ENCODE measurements around the gene GLRA3. TPM values are rescaled to one million over a fixed set of nuclear protein-coding genes. Genes with fewer than 3 reads are reported as not detected.

The GLRA3 gene
- total RNA-seq, 1 donor from 2014 or later: not detected

GRCh38 chr4:174626342-174627008, 202.6 kb downstream of the GLRA3 start:
- no peak overlapping the region for H3K27ac Mint-ChIP-seq (ENCODE audit: unreplicated experiment)
- H3K4me3 Mint-ChIP-seq (ENCODE audit: unreplicated experiment): no peak overlapping the region
- no peaks in the 10 kb centered on the region for H3K9me3 Mint-ChIP-seq (ENCODE audit: unreplicated experiment)
- TF ChIP-seq CTCF (IDR thresholded peaks at IDR 0.05): no peak
- no peaks in the 10 kb centered on the region for H3K4me1 Mint-ChIP-seq (ENCODE audit: unreplicated experiment)
- no peak for DNase-seq (ENCODE audit: extremely low spot score, unreplicated experiment)
- H3K36me3 Mint-ChIP-seq (ENCODE audit: unreplicated experiment): no peaks in the 10 kb centered on the region
- H3K27me3 Mint-ChIP-seq (ENCODE audit: unreplicated experiment): peaks cover 11% of the 10 kb centered on the region

- H3K9me3 Mint-ChIP-seq (ENCODE audit: unreplicated experiment): peaks cover 4% of the 10 kb centered on the region
These were observed 212.4 kb downstream of the GLRA3 start for GRCh38 chr4:174616661-174617060.

DNA sequence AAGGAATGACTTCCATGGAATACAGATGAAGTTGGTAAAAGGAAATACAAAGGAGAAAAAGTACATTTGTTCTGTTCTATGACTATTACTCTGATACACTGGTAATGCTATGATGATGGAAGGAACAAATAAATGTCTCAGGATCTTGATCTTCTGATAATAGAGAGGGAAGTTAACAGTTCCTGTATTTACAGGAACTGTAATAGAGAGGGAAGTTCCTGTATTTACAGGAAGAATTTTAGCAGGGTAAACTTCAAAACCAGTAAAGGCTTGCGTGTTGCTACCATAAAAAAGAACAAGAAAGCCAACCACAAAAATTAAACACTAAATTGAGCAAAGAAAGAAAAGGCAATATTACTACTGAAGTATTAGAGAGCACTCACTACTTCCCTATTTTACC, 215.1 kb downstream of the GLRA3 start:
- TF ChIP-seq CTCF (IDR thresholded peaks at IDR 0.05): no peak
- no peak overlapping the region for H3K27ac Mint-ChIP-seq (ENCODE audit: unreplicated experiment)

More at GRCh38 chr4:174616661-174617060, 212.4 kb downstream of the GLRA3 start:
- no peak overlapping the region for H3K27ac Mint-ChIP-seq (ENCODE audit: unreplicated experiment)
- no peaks in the 10 kb centered on the region for H3K4me1 Mint-ChIP-seq (ENCODE audit: unreplicated experiment)
- no peak for DNase-seq (ENCODE audit: extremely low spot score, unreplicated experiment)
- no peak overlapping the region for H3K4me3 Mint-ChIP-seq (ENCODE audit: unreplicated experiment)
- peaks cover 10% of the 10 kb centered on the region for H3K27me3 Mint-ChIP-seq (ENCODE audit: unreplicated experiment)
- TF ChIP-seq CTCF (IDR thresholded peaks at IDR 0.05): no peak
- H3K36me3 Mint-ChIP-seq (ENCODE audit: unreplicated experiment): no peaks in the 10 kb centered on the region

DNA sequence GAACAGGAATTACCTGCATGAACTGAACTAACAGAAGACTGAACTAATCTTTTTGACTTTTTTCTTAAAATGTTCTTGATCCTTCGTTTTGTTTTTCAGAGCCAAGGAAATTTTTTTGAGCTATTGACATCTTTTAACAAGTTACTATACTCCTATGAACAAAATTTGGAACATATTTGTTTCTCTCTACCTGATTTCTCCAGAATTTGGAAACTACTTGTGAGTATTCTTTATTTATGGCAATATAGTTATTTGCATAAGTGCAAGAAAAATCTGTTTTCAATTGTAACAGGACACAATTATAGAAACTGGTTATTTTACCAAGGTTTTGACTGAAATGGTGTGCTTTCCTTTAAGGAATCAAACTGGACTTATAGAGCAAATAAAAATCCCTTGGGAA, 217.3 kb downstream of the GLRA3 start:
- H3K4me1 Mint-ChIP-seq (ENCODE audit: unreplicated experiment): no peaks in the 10 kb centered on the region
- no peak overlapping the region for H3K4me3 Mint-ChIP-seq (ENCODE audit: unreplicated experiment)
- H3K27me3 Mint-ChIP-seq (ENCODE audit: unreplicated experiment): no peaks in the 10 kb centered on the region
- peaks cover 4% of the 10 kb centered on the region for H3K9me3 Mint-ChIP-seq (ENCODE audit: unreplicated experiment)
- no peak overlapping the region for H3K27ac Mint-ChIP-seq (ENCODE audit: unreplicated experiment)
- no peak for TF ChIP-seq CTCF (IDR thresholded peaks at IDR 0.05)
- no peak for DNase-seq (ENCODE audit: extremely low spot score, unreplicated experiment)
- no peaks in the 10 kb centered on the region for H3K36me3 Mint-ChIP-seq (ENCODE audit: unreplicated experiment)

More for the DNA sequence above, 215.1 kb downstream of the GLRA3 start:
- Mint-ChIP-seq H3K9me3 (ENCODE audit: unreplicated experiment) (peaks cover 4% of the 10 kb centered on the region), H3K4me1 (ENCODE audit: unreplicated experiment) (no peaks in the 10 kb centered on the region), H3K36me3 (ENCODE audit: unreplicated experiment) (no peaks in the 10 kb centered on the region), H3K27me3 (ENCODE audit: unreplicated experiment) (no peaks in the 10 kb centered on the region), H3K4me3 (ENCODE audit: unreplicated experiment) (no peak overlapping the region)
- no peak for DNase-seq (ENCODE audit: extremely low spot score, unreplicated experiment)

DNA sequence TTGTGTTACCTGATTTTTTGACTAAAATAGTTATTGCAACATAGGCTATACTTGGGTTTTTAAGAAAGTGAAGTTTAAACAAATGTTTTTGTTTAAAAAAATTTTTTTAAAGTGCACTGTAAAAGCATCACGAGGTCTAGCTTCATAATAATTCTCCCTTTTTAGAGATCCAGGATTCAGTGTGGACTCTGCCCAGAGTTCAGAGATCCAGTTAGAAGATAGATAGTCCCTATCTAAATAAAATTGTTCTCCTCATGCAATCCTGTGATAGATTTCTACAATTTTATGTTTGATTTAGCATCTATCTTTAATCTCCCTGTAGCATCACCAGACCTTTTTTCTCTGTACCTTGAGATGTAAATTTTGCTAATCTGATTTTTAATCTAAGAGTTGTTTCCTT, 221.3 kb downstream of the GLRA3 start:
- Mint-ChIP-seq H3K4me1 (ENCODE audit: unreplicated experiment) (no peaks in the 10 kb centered on the region), H3K27ac (ENCODE audit: unreplicated experiment) (no peak overlapping the region), H3K9me3 (ENCODE audit: unreplicated experiment) (no peaks in the 10 kb centered on the region), H3K36me3 (ENCODE audit: unreplicated experiment) (no peaks in the 10 kb centered on the region), H3K27me3 (ENCODE audit: unreplicated experiment) (peaks cover 3% of the 10 kb centered on the region), H3K4me3 (ENCODE audit: unreplicated experiment) (no peak overlapping the region)
- DNase-seq (ENCODE audit: extremely low spot score, unreplicated experiment): no peak
- TF ChIP-seq CTCF (IDR thresholded peaks at IDR 0.05): no peak

All from osteocyte (in vitro differentiated cells).